Right renal pelvis (tissue), 4 donors: ENCODE results near the gene ASB18. TPM values are rescaled to one million over a fixed set of nuclear protein-coding genes. Genes with fewer than 3 reads are reported as not detected.

Source experiments
- DNase-seq, 4 donors: peaks; one replicate each; pipeline ENCODE4 v3.0.0-alpha.2; 2013; ENCODE audit warnings: low read depth in 4 of 4, low spot score in 3 of 4, missing footprints in 1 of 4
- polyA plus RNA-seq, 4 donors: library from polyadenylated mRNA; unstranded; fragments of 120-200 nt; gene quantifications; one replicate each; pipeline ENCODE4 v1.2.1, GENCODE V29; 2013; ENCODE audit not compliant: insufficient read length in 4 of 4

The ASB18 gene
- polyA plus RNA-seq, 4 donors, result 0.06 TPM; not detected in 3

DNA sequence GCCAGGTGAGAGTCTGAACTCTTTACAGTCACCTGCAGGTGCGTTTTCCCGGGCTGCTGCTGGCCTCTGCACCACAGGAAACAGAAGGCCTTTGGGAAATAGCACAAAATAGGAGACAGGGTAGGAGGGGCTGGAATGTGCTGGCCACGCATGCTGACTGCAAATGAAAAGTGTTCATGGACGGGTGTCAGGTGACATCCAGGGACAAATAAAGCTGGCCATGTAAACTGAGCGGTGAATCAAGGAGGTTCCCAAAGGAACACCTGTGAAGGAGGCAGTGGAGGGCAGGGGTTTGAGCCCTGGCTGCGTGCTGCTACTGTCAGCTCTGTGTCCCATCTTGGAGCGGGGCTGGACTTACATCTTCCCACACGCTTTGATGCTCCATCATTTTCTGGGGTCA, 53.7 kb downstream of the ASB18 start:
- DNase-seq, result no peak

DNA sequence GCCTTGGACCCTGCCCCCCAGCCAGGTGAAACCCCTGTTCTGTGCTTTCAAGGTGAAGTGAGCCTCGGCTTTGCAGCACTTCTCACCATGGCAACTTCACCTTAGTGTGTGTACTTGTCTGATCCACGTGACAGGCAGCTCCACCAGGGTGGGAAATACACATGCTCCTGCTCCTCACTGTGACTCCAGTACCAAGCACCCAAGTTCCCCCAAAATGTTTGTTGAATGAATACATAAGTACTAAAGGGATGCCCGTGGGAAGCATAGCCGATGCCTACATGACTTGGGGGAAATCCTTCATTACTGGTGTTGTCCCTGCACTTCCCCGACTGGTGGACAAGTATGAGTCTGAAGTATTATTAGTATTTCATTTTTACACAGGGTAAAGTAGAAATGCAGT, 54.2 kb downstream of the ASB18 start:
- DNase-seq, result no peak

DNA sequence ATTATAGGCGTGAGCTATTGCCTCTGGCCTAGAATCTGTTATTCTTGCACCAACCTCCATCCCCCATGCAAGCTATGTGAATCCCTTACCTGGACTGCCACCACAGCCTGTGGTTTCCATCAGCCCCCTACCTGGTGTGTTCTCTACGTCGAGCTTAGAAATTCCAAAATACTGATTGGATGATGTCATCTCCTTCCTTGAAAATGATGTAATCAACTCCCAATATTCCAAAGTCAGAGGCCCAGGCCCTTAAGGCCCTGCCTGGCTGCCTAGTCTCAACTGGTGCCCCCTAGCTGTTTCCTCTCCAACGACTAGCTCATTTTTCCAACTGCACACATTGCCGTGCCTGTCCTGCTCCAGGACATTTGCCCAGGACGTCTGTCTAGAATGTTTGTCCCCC, 54.7 kb downstream of the ASB18 start:
- no peak for DNase-seq

DNA sequence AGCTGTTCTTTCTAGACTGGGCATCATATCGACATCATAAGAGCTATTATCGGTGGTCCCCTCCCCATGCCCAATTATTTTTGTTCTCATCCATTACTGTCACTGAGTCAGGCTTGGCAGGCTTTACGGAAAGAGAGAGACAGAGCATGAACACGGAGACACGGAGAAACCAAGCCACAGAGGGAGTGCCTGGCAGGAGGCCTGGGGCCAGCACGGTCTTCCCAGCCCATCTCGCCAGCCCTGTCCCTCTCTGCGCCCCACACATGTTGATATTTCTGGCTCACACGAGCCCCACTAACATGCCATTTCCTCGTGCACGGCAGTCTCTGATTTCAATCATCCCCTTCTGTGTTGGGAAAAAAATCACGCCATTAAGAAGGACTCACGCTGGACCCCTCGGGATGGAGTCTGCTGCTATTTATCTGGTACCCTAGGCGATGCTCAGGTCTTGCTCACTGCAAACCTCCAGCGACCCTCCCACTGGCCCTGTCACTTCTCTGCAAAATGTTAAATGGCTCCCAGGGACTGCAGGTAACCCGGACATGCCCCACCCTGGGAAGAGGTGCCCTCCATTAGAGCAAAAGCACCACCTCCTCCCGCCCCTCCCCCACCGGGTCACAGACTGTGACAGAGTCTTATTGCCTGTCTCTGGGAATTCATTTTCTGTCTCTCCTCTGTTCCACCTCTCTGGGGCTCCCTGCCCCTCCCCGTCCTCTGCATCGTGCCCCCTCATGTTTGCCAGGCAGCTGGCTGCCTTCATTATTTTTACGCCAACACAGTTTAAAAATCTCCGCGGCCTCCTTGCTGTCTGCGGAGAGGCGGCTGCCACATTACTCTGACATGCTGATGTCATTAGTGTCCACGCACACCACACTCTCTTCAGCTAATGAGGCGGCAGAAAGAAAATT, 55.9 kb downstream of the ASB18 start:
- no peak for DNase-seq

DNA sequence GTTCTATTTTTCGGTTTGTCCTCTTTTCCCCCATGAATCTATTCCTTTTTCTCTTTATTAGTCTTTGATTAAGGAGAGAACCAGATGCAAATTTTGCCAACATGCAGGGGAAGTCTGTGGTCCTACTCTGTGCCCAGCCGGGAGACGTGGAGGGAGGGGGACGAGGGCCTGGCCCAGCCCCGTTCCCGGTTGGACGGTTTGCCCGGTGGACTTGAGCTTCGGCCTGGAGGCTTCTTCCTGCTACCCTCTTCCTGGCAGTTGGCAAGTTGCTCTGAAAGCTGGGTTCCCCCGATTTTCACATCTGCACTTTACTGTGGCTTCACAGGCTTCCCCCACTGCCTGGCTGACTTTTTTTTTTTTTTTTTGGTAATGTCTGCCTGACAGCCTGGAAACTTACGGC, 56.7 kb downstream of the ASB18 start:
- DNase-seq, result no peak

DNA sequence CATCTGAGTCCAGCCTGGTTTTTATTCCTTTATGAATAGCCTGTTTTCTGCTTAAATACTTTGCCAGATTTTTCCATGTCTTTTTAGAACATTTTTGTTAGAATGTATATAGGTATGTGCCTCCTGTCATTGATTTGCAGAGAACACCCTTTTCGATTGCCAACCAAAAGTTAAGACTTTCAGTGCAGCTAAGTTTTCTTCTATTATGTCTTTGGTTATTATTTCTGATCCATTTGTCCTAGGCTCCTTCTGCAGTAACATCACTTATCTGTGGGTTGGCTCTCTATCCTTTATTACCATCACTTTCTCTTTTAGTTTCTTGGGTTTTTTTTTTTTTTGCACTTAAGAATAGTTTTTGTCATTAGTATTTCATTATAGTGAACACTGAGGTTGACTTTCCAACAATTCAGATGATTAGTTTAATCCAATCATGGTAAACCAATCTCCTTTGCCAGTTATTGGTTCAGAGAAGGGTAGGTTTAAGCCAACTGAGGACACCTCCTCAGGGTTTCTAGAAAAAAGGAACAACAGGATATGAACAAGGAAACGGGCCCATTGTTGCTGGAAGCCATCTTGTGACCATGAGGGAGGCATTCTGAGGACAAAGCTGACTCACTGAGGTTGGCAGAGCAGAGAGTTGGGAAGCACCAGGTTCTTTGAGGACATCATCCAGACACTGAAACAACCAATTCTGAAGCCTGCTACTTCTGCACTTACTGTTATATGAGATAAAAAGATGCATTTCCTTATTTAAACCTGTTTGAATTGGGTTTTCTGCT, 58.1 kb downstream of the ASB18 start:
- no peak for DNase-seq

DNA sequence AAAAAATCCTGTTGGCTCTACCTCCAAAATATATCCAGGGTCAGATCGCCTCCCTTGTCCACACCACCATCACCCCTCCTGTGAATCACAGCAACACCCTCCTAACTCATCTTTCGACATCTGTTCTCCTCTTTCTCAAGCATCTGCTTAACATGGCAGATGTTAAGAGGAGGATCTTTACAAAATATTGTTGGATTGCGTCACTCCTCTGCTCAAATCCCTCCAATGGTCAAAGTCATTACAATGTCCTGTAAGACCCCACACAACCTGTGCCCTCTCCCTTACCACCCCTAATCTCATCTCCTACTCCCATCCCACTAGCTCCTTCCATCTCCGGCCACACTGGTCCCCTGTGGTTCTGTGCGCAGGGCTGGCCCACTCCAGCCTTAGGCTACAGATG, 59.3 kb downstream of the ASB18 start:
- no peak for DNase-seq

DNA sequence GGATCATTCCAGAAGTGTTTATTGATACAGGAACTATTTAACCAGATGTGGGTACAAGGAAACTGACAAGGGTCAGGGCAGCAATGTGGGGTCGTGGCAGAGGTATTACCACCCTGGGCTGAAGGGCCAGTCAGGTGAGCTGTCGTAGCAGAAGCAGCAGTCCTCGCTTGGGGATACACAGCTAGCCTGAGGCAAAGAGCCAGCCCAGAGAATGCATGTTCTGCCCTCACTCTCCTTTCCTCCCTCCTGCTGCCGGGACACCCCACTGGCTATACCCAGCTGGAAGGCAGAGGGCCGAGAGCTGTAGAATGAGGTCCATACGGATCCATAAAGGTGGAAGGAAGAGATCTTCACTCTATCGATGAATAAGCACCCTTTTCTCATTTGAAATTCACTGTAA, 63.8 kb downstream of the ASB18 start:
- DNase-seq, result no peak

DNA sequence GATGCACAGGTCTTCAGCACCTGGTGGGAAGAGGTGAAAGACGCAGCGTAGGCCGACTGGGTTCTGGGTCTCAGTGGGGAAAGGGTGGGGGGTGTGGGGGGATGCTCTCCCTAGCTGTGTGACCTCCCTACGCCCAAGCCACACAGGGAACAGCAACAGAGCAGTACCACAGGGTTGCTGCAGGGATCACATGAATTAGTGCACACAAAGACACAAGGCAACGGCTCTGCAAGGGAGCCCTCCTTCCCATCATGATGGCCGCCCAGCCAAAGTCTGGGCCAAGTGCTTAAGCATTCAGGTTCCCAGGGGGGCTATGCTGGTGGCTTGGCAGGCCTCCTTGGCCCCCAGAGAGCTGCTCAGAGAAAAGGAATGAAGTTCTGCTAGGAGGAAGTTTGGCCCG, 67.8 kb downstream of the ASB18 start:
- DNase-seq, result no peak

DNA sequence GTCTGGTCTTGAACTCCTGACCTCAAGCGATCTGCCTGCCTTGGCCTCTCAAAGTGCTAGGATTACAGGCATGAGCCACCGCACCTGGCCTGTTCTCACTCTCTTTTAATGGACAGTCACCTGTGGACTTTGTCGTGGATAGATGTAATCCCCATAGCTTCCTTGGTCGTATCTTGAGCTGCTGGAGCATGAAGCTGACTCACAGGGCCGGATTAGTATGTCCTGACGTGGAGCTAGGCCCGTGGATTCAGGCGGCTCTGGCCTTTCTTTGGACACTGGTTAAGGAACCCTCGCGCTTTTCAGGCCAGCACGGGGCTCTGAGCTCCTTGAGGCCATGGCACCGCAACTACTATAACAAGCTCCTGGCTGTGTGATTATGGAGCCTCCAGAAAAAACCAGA, 68.5 kb downstream of the ASB18 start:
- no peak for DNase-seq

DNA sequence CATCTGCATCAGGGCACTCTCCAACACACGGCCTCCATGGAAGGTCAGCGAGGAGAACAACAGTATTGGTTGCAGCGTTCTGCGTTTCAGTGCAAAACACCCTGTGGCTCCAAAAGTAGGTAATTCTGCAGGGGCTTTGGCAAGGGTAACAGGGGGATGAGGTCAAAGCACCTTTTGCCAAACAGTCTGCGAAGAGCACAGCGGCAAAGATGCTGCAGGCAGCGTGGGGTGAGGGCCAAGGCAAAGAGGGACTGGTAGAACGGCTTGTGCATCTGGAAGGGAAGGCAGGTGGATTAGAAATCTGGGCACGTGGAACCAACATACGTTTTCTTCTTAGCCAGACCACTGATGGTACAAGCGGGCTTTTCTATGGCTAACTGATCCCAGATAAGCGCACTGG, 69.4 kb downstream of the ASB18 start:
- no peak for DNase-seq

DNA sequence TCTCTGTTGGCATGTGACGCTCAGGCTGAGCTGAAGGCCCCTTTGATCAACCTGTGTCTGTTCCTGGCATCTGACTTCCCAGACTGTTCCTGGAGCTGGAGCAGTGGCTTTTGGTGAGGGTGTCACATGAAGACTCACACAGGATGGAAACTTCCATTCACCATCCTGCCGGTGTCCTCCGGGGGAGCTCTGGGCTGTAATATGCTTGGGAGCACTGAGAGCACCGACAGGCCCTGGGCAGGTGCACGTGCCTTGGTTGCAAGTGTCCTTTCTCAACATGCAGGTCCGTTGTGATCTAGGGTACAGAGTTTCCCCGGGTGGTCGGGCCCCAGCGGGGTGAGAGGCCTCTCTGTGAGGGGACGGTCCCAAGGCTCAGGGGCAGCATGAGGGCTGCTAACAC, 71.2 kb downstream of the ASB18 start:
- DNase-seq, result no peak

DNA sequence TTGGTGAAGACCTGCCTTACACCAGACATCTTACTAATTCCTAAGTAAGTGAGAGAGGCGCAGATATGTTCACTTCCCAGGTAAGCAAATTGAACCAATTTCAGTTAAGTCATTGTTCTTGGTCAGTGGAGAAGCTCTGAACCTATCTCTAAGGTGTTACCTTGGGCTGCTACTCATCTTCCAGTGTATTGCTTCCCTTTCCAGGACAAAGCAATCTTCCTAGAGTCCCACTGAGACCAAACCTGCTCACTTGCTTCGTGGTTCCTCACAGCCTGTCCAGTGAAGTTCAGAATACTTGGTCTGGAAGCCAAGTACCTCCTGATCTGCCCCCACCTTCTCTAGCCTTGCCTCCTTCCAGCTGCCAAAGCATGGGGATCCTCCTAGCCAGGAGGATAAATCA, 73.5 kb downstream of the ASB18 start:
- no peak for DNase-seq

DNA sequence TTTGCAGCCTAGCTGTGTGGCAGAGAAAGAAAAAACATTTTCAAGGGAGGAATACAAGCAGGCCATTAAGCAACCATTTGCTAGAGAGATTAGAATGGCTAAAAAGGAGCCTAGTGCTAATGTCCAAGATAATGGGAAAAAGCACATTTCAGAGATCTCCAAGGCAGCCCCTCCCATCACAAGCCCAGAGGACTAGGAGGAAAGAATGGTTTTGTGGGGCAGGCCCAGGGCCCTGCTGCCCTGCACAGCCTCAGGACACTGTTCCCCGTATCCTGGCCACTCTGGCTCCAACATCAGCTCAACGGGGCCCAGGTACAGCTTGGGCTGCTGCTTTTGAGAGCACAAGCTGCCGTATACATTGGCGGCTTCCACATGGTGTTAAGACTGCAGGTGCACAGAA, 79.5 kb downstream of the ASB18 start:
- no peak for DNase-seq

DNA sequence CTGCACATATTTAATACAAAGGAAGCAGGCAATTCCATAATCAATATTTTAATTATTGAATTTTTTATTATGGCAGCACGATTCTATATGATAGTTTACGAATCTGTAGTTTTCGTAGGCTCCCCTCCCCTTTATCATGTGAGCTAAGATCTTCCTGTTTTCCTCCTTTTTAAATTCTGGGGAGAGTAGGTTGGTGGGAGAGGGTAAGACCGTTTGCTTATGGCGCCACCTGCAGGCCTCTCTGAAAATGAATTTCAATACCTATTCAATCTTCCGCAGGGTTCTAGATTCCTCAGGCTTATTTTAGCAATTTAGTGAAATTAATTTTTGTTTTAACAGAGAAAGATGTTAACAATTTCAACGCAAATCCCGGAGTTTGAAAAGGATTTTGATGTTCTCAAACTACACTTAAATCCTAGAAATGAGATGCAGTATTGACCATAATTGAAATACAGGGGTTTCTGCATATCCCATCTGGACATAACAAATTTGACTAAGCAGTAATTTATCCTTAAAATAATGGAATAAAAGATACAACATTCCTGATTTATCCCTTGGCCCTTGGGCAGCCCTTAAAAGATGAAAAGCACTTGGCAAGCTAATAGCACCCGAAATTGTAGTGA, 83.3 kb downstream of the ASB18 start:
- DNase-seq, result no peak

DNA sequence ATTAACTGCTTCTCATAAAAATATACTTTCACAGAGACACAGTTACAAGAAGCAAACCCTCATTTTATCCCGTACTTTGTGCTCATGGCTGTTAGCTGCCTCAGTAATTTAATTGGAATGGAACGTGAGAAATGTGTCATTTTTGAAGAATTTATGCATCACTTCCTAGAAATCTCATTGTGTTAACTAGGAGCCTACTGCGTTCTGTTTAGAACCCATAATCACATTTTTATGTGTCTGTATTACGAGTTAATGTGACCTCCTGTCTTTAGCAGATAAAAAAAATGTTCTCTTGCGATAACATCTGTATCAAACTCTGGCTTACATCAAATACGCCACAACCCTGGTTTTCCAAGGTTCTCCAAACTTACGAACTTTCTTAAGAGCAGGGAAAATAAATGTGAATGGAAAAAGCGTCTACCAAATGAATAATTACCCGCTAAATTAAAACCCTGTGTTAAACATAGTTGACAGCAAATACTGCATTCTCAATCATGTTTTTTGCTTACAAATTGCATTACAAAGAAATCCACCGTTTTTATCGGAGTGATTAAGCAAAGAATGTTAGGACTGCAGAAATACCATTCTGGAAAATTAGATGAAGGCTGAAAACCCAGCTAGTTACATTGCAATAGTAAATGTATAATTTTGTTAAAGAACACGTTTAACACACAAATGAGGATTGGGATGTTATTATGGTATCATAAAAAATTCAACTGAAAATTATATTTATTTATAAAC, 84.0 kb downstream of the ASB18 start:
- no peak for DNase-seq

DNA sequence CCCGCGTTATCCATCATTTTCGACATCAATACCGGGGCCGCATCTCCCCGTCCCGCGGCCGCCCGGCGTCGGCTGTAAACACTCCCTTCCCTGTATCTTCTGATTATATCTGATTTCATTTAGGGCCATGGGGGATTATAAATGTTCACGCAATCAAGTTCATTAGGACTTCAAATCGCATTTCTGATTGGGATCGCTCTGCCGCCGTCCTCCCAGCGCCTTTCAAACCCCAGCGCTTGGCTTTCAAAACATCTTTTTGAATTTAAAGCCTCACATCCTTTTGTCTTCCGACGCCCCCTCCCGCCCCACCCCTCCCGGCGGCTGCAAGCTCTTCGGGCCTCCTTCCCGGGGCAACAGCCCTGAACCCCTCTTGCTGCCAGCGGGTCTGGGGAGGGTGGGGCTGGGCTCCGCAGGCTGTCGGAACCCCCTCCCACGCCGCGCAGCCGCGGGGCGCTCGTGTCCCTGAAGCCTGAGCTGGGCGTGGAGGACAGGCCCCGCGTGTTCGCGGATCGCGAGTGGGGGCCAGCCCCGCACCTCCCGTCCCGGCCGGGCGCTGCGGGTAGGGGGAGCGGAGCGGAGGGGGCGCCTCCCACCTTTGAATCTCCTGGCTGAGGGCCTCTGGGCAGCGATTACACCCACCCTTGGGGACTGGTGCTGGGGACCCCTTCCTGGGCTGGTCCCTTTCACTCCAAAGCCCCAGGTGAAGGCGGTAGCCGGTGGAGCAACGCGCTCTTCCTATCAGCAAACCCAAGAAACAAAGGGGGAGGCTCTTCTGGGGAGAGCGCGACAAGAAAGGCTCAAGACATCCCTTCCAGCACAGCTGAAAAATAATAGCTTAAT, 84.8 kb downstream of the ASB18 start:
- DNase-seq, result no peak

DNA sequence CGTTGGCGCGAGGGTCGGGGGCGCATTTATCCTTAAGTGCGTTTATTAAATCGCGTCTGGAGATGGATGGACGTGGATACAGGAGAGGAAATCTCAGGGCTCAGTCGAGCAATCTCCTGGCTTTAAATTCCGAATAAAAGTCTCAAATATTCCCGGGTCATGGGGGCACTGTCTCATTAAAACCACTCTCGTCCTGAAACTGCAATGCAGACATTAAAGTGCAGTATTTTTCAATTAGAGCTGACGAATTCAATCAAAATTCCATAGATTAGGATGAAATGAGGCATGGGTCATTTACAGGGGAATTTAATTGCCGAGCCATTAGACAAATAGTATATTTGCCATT, 85.3 kb downstream of the ASB18 start:
- no peak for DNase-seq

DNA sequence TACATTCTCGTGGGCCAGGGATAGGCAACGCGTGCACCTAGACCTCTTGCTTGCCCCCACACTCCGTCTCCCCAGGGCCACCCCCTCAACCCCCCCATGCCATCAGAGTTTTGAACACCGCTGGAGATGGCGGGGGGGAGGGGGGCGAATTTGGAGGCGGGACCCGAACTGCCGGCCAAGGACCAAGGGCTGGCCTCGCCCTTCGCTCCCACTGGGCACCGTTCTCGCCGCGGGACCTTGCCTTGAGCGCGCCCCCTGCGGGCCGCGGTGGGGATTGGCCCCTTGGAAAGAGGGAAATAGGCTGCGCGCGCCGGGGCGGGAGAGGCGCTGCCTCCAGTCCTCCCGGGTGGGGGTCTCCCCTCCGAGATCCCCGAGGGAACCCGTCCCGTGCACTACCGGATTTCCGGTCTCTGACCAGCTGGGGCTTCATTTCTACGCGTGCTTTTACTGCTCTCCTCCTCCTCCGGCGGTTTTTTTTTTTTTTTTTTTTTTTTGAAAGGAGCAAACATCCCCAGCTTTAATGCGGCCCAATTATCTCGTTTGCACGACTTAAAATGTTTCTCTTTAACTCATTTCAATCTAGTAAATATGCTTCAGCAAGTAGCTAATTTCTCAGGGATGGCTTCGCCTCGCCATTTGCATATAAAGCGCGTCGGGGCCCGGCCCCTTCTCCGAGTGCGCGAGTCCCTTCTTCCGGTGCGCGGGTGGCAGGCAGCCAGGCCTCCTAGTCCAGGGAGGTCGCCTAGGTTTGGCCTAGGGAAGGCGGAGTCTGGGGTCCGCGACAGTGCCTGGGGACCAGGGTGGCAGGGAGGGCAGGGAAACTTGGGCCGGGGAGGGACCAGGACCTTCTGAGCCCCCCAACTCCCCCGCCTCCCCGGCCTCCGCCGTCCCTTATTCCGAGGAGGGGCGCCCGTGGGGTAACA, 86.0 kb downstream of the ASB18 start:
- DNase-seq, result no peak
